Endometrial microvascular endothelial cells (primary cell): Measurements from ENCODE around the gene TMEM147. TPM values are rescaled to one million over a fixed set of nuclear protein-coding genes. Genes with fewer than 3 reads are reported as not detected.

Experiments used
- in situ Hi-C: cut with HindIII; loops from 2 replicates; pipeline ENCODE4 v1.10.0; 2017; ENCODE audit warnings: low sequenced_read_pairs, low pct_unique_long_range_greater_than_20kb; ENCODE audit errors: inconsistent ontology term
- total RNA-seq: library from RNA; depleted of rRNA; stranded (reverse); fragments of >200 nt; gene quantifications from one replicate; pipeline ENCODE4 v1.2.3, GENCODE V29; 2015; ENCODE audit errors: inconsistent ontology term

Gene TMEM147, protein sequence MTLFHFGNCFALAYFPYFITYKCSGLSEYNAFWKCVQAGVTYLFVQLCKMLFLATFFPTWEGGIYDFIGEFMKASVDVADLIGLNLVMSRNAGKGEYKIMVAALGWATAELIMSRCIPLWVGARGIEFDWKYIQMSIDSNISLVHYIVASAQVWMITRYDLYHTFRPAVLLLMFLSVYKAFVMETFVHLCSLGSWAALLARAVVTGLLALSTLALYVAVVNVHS
- total RNA-seq, result 87.1 TPM

DNA sequence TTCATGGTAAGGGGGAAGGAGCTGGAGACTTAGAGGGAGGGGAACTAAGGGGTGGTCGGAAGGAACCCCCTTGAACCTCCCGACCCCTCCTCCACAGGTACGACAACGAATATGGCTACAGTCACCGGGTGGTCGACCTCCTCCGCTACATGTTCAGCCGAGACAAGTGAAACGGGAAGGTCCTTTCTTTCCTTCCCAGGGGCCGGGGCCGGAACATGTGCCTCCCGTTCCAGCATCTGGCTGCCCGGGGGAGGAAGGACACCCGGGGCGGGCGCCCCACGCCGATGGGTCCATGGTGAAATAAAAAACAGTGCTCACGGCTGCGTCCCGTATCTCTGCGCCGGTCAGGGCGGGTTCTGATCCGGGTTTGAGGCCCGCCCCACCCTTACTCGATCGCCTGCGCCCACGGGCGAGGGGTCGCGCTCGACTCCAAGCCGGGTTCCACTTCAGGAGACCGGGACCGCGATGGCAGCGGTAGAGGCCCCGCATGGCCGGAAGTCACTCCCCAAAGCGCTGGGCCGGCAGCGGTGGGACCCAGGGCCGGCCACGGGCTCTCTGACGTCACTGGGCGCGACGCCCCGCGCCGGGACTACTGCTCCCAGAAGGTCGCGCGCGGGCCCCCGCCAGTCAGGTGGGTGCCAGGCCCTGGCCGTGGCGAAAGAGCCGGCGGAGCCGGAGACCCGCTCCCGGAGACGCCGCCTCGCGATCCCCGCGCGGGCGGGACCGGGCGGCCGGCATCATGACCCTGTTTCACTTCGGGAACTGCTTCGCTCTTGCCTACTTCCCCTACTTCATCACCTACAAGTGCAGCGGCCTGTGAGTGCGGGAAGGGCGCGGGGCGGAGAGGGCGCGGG lies at the start of gene TMEM147:
Gene TMEM147, plus strand, starts transcription at position 626 of the 854 bp plus-strand sequence. Its CDS starts 114 bp downstream, at position 740.
- in situ Hi-C loops, result no loop called here

DNA sequence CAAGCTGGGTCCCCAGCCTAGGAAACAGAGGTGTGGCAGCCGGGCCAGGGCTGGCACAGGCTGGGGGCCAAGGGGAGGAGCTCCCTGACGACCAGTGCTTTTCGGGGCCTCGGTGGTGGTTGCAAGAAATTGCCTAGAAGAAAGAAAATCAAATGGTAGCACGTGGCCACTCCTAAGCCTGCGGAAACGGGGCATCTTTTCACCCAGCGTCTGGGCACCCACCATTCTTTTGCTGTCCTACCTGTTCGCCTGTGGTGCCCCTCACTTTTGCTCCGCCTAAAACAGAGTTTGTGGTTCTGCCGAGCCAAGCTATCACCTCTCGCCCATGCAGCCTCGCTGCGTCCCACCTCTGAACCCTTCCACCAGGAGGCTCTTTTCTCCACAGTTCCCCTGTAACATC lies 48.0 kb upstream of the TMEM147 start:
- in situ Hi-C loops, result no loop called here

DNA sequence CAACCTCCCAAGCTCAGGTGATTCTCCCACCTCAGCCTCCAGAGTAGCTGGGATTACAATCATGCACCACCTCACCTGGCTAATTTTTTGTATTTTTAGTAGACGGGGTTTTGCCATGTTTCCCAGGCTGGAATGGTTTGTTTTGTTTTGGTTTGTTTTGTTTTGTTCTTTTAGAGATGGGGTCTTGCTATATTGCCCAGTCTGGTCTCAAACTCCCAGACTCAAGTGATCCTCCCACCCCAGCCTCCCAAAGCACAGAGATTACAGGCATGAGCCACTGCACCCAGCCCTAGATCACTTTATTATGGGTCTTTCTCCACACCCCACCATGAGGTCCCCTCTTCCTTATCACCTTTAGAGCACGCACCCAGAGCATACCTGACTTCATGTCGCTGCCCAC lies 47.2 kb upstream of the TMEM147 start:
- in situ Hi-C loops, result no loop called here

DNA sequence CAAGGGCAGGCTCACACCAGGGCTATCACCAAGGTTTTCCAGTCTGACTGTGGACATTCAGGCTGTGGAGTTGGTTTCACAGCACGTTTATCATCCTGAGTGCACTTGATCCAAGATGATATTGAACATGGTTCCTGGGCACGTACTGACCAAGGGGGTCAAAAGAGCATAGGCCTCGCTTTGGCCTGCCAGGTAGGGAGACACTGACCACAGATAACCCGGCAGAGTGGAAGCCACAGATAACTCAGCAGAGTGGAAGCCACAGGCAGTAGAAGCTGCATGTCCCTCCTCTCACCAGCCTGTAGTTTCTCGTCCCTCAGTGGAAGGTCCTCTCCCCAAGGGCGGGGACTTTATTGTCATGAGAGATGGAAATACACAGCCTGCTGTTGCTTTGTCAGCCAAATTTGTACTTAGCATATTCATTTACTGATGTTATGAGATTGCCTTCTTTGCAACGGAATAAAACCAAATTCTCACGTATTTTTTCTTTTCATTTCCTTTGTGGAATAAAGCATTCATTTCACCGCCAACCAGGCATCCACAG lies 46.4 kb upstream of the TMEM147 start:
- in situ Hi-C loops, result no loop called here

DNA sequence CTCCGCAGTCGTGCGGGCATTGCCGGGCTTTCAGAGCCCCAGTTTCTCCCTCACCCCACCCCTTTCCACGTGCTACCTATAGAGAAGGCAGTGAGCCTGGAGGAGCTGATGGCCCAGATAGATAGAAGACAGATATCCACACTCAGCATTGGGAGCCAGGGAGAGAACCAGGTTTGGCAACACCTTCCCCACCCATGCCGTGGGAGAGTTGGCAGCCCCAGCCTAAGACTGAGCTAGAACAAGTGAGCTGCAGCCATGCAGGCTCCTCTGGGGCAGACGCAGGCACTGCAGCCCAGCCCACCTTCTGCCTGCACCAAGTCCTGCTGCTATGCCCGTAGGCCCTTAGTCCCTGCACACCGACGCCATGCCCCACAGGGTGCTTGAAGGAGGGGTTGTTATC lies 44.8 kb upstream of the TMEM147 start:
- in situ Hi-C loops, result no loop called here

DNA sequence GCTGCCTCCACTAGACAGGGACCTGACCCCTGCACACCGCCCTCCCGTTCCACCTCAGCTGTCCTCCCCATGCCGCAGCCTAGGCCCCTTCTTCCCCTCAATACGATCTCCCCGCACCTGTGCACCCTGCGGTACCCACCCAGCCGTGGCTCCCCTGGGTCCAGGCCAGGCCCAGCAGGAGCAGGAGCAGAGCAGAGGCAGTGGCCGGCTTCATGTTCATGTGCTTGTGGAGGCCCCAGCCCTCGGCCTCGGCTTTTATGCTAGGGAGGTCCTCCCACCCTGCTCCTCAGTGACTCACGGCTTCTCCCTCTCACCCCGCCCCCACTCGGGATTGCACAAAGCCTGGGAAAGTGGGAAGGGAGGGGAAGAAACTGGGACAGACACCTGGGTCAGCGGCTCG lies 43.7 kb upstream of the TMEM147 start:
- in situ Hi-C loops, result no loop called here

DNA sequence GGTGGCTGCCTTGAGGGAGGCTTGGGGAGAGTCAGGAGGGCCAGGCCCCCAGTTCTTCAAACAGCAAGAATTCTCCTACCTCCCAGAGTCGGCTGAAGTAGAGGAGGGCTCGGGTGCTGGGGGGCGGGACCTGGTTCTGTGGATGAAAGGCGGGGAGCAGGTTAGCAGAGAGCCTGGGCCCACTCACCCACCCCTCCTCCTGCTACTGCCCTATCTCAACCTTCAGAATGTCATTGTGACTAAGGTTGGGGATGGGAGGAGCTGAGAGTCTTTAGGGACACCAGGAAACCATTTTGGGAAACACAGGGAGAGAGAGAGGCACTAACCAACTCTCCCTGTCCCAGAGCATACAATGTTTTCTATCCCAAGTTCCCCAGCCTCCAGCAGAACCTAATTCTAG lies 42.7 kb upstream of the TMEM147 start:
- in situ Hi-C loops, result no loop called here

DNA sequence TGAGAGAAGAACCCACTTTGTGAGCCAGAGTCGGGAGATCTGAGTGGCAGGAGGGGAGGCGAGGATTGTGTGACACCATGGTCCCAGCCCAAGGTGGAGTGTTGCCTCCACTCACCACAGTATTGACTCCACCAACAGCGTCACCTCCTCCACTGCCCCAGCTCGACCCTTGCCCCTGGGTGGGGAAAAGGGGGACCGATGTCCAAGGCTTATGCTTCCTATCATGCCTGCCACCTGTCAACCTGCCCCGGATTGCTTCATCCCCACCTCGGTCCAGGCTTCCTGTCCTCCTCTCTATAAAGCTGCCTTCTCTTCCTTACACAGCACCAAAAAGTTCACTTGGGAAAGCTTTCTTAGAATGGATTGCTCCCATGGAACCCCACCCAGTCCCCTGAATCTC lies 39.4 kb upstream of the TMEM147 start:
- in situ Hi-C loops, result no loop called here

DNA sequence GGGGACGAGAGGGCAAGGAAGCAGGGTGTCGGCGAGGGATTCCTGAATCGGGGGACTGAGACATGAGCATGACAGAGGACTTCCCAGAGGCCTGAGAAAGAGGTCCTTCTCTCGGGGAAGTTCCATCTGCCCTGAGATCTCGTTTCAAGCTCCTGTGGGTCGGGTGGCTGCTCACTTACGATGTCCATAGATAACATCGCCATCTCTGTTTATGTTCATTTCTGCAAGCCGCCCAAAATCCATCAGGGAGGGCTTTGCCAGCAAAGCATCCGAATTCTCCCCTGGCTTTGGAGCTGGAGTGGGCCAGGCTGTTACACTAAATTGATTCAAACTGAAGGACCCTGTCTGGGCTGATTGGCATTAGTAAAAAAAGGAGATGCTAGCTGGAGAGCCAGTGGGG lies 37.9 kb upstream of the TMEM147 start:
- in situ Hi-C loops, result no loop called here

DNA sequence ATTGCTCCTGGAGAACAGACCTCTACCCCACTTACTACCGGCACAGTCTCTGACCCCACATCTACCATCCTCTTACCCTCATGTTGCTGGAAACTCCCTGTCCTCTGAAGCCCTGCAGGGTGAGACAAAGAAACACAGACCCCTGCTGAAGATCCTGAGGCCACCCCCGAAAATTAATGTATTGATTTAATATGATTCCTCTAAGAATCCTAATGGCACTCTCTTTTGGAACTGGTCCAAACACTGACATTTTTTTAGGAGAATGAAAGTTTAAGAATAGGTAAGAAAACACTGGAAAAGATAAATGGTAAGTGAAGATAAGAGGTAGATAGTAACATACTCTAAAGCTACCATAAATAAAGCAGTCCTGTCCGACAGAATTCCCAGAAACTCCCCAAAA lies 37.3 kb upstream of the TMEM147 start:
- in situ Hi-C loops, result no loop called here

DNA sequence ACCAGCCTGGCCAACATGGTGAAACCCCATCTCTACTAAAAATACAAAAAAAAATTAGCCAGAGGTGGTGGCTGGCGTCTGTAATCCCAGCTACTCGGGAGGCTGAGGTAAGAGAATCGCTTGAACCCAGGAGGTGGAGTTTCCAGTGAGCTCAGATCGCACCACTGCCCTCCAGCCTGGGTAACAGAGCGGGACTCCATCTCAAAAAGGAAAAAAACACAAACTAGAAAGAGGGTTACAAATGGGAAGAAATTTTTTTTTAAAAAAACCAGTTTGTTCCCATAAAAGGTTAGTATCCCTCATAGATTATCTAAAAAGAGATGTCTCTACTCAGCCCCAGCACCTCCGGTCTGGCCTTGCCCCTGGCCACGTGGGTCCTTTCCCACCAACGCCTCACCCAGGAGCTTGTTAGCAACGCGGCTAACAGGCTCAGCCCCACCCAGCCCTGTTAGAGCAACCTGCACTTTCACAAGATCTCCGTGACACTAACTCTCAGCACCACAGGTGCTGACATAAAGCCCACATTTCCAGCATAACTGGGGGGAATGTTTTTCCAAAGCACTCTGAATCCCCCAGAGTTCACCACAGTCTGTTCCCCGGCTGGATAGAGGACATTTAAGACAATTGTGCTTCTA lies 36.3 kb upstream of the TMEM147 start:
- in situ Hi-C loops, result no loop called here

DNA sequence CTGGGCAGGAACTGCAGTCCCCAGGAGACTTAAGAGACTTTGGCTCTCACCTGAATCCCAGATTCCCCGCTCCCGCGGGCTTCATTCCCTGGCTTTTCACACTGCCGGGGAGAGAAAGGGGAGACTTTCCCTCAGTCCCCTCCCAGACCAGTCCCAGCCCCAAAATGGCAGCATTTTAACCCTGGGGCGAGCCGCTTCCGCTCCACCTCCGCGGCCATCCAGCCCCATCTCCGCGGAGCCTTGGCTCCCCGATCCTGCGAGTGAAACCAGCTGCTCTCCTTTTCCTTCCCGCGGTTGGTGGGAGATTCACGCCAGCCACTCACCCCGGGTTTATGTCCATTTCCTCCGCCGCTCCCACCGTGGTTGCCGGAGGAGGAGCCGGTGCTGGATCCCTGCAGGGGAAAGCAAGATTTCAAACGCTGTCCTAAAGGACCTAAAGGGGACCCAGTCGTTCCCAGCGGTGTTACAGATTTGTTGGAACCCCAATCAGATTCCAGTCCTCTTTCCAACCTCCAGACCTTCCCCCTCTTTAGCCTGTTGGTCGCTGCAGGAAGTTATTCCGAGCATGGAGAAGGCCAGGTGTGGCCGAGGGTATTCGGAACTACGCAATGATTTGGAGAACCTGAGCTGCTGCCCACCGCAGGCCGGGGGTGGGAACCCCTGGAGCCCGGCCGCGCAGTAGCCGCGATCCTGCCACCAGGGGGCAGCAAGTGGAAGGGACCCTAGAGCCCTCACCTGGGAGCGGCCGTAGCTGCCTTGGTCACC lies 35.4 kb upstream of the TMEM147 start:
- in situ Hi-C loops, result no loop called here

DNA sequence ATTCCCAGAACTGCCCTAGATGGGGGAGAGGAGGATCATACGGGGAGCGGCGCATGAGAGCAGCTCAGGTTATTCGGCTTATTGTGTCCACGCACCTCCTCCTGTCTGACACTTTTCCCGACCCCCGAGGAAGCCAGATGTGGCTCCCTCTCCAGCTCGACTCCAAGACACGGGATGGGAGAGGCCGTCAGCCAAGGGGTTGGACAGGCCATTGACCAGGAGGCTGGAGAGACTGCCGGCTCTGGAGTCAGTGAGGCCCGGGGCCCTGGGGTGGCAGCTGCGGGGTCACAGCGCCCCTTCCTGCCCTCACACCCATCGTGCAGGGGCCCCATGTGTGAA lies 34.8 kb upstream of the TMEM147 start:
- in situ Hi-C loops, result no loop called here

DNA sequence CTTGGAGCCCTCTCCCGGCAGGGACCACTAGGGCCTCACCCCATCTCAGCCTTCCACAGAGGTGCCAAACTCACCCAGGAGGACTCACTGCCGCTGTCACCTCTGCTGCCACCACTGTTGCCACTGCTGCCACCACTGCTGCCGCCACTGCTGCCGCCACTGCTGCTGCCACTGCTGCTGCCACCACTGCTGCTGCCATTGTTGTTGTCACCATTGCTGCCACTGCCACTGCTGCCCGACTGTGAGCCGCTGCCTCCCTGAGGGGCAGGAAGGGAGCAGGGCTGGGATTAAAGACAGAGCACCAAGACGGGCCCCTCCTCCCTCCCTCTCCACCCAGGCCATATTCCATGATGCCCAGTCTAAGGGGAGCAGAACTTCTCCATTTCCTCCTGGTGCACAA lies 34.1 kb upstream of the TMEM147 start:
- in situ Hi-C loops, result no loop called here

DNA sequence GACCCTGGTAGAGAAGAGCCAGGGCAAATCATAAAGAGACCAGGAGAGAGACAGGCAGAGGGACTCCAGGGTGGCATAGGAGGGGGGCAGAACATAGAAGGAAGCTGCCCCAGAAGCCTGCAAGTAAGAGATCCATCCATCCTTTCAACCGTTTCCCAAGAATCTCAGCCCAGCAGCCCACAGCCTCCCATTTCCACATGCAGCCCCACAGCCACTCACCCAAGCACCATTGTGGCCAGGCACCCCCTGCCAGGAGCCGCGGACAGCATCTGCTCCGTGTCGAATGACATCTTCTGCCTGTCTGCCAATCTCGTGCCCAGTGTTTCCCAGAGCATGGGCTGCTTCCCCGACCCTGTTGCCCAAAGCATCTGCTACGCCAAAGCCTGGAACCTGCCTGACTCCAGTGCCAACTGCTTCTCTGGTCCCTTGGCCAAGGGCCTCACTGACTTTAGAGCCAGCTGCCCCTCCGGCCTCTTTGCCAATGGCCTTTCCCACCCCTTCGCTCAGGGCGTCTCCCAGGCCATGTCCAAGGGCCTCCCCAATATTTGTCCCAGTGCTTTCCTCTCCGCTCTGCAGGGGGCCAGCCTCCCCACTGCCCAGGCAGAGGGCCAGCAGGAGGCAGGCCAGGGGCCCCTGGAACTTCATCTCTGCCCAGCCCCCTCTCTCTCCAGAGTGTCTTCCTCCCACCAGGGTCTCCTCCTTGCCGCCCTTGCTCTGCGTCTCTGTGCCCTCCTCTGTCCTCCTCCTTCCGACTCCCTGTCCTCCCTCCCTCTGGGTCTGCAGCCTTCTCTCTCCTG lies 32.4 kb upstream of the TMEM147 start:
- in situ Hi-C loops, result no loop called here

DNA sequence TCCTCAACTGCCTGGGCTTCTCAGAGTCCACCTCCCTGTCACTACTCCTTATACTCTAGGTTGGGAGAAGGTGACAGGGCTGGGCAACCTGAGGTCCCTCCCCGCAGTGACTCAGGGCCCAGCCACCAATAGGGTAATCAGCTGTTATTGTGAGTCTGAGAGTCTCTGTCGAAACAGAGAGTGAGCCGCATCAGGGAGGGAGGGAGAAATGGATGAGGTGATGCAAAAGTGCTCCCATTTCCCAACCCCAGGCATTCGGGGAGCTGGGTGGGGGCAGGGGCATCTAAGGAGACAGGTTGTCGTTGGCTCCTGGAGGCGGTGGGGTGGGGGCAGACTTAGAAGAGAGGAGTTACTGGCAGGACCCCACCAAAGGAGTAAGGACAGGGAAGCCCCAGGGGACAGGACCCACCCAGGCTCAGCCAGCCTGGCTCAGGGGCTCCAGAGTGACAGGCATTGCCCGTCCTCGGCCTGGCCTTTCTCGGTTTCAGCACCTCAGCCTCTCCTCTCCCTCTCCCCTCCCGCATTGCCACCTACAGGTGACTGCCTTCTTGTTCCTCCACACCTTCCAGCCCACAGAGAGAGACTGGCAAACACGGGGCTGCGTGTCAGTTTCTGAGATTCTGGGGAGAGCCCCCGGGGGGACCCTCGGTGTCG lies 31.7 kb upstream of the TMEM147 start, which contains the start of gene DMKN:
Gene DMKN, minus strand, starts transcription at position 22 of the 654 bp plus-strand sequence. CDS start 174 bp downstream, outside the sequence.
- in situ Hi-C loops, result no loop called here

DNA sequence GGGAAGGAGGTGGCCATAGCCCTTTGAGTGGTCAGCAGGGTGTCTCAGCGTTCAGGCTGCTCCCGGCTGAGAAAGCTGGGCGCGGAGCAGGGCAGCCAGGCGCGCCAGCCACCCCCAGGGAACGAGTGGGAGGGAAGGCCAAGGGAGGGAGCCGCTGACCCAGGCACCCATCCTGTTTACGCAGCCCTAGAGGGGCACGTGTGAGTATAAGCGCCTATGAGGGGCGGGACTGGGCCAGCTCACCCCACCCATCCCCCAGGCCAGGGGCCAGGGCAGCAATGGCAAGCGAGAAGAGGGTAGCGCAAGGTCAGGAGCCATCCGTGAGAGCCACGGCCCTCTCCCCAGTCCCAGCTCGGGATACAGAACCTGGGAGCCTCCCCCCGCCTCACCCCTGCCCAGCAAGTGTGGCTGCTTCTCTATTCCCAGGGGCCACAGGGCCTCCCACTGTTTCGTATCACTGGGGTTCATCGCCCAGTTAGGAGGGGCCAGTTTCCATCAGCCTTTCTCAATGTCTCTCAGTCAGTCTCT lies 31.1 kb upstream of the TMEM147 start:
- in situ Hi-C loops, result no loop called here

DNA sequence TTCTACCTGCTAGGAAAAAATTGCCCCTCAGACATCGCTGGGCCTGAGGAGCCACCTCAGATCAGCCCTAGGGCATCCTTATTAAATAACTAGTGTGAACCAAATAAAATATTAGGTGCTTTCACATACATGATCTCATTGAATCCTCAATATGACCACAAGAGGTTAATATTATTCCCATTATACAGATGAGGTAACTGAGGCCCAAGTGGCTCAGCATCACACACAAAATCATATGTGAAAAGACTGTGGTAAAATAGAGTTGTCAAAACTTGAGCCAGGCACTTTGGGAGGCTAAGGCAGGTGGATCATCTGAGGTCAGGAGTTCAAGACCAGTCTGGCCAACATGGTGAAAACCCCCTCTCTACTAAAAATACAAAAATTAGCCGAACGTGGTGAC lies 29.1 kb upstream of the TMEM147 start:
- in situ Hi-C loops, result no loop called here
